ENCODE results near the gene ADAMTS17. TPM values are rescaled to one million over a fixed set of nuclear protein-coding genes. Genes with fewer than 3 reads are reported as not detected.
A peak's percentile ranks its signal among the peaks of the same experiment; 100 is the strongest.

Gene ADAMTS17
- total and polyA plus RNA-seq, 9 of the 15 experiments (the other 6 are each of a cell fraction or from before 2014, with no cell fraction given), result 0.01 to 0.14 (median 0.07) TPM; not detected in 6

GRCh38 chr15:99966815-99967214 is 375.0 kb downstream of the ADAMTS17 start:
- no peak for FAIRE-seq

More at GRCh38 chr15:99966815-99967214, 375.0 kb downstream of the ADAMTS17 start:
- WGBS (ENCODE audit: insufficient coverage, low coverage, missing lambda C conversion rate), result 0% methylated on average over 3 of the region's 3 CpGs
- ATAC-seq, result no peak
- no peaks in the 10 kb centered on the region for H3K79me2 ChIP-seq (ENCODE audit: control insufficient read depth, insufficient read depth, low read length)
- H3K27me3 ChIP-seq (ENCODE audit: control insufficient read depth in 2 of 2, insufficient read depth in 2 of 2, low read length in 2 of 2), result peaks cover 4 to 19% of the 10 kb centered on the region in 2 experiments; a peak in 3 of 5 replicates
- H3K9me3 ChIP-seq (replicated peaks; ENCODE audit: control insufficient read depth, insufficient read depth, low read depth, low read length), result no peaks in the 10 kb centered on the region
- H4K20me1 ChIP-seq (replicated peaks; ENCODE audit: control insufficient read depth, insufficient read depth, low read length), result no peaks in the 10 kb centered on the region
- no peak overlapping the region for H3K27ac ChIP-seq (ENCODE audit: extremely low read depth, low read depth, low read length)
- H3K9ac ChIP-seq (ENCODE audit: insufficient read depth in 1 of 2, low read depth in 2 of 2, low read length in 2 of 2), result no peak overlapping the region
- no TSS peak for BruUV-seq (replicated peaks)
- in situ Hi-C loops (cut with MboI), result no loop called here
- POLR2A ChIA-PET, result no interaction called here
- intact Hi-C loops (cut with micrococcal nuclease), result no loop called here
- no peak overlapping the region for H2AFZ ChIP-seq (ENCODE audit: low read depth, low read length)
- H3K36me3 ChIP-seq (ENCODE audit: control insufficient read depth, insufficient read depth, low read length), result no peaks in the 10 kb centered on the region
- H3K9me1 ChIP-seq (ENCODE audit: control insufficient read depth, insufficient read depth, low read length), result no peaks in the 10 kb centered on the region
- H3K4me2 ChIP-seq (ENCODE audit: insufficient read depth, low read length), result no peak overlapping the region
- no peak for DNase-seq (ENCODE audit: extremely low read depth in 1 of 4, low spot score in 3 of 4)
- no peak overlapping the region for H3K4me3 ChIP-seq
- H3K4me1 ChIP-seq (replicated peaks in 1 of 2; ENCODE audit: control insufficient read depth in 2 of 2, insufficient read depth in 2 of 2, low read length in 2 of 2), result no peaks in the 10 kb centered on the region
- TF ChIP-seq AFF4 (CRISPR knock-in tag; IDR thresholded peaks at IDR 0.05), result no peak
- TF ChIP-seq HNRNPL (IDR thresholded peaks at IDR 0.05; ENCODE audit: low read depth, low read length), result no peak
- no peak for TF ChIP-seq ILF3 (IDR thresholded peaks at IDR 0.05; ENCODE audit: borderline replicate concordance)
- 0 out of 2 replicates have a peak, but pooled peaks have one; percentile 24 for TF ChIP-seq CEBPB (tag; IDR thresholded peaks at IDR 0.05)
- TF ChIP-seq PBX2 (CRISPR knock-in tag; IDR thresholded peaks at IDR 0.05; ENCODE audit: low read depth), result no peak
- 0 out of 2 replicates have a peak, but pooled peaks have one; percentile 14 for TF ChIP-seq PBX2 (tag; conservative IDR thresholded peaks at IDR 0.05; ENCODE audit: low read depth)
- TF ChIP-seq KLF6 (CRISPR knock-in tag; IDR thresholded peaks at IDR 0.05; ENCODE audit: borderline replicate concordance), result no peak
- peak; percentile 19 for TF ChIP-seq MEIS2 (IDR thresholded peaks at IDR 0.05; ENCODE audit: partially characterized antibody)
- TF ChIP-seq ZNF41 (CRISPR knock-in tag; conservative IDR thresholded peaks at IDR 0.05), result no peak
- CTCF ChIA-PET (ENCODE audit: low intra/inter-chr PET ratio), result no interaction called here
